ENCODE measurements around the gene DARS2.
"Not testable (repeated sequence)": the region's sequence is repeated elsewhere in the genome, so short reads cannot be mapped to it uniquely, and the experiment has no call there.

Gene DARS2, protein sequence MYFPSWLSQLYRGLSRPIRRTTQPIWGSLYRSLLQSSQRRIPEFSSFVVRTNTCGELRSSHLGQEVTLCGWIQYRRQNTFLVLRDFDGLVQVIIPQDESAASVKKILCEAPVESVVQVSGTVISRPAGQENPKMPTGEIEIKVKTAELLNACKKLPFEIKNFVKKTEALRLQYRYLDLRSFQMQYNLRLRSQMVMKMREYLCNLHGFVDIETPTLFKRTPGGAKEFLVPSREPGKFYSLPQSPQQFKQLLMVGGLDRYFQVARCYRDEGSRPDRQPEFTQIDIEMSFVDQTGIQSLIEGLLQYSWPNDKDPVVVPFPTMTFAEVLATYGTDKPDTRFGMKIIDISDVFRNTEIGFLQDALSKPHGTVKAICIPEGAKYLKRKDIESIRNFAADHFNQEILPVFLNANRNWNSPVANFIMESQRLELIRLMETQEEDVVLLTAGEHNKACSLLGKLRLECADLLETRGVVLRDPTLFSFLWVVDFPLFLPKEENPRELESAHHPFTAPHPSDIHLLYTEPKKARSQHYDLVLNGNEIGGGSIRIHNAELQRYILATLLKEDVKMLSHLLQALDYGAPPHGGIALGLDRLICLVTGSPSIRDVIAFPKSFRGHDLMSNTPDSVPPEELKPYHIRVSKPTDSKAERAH

DNA sequence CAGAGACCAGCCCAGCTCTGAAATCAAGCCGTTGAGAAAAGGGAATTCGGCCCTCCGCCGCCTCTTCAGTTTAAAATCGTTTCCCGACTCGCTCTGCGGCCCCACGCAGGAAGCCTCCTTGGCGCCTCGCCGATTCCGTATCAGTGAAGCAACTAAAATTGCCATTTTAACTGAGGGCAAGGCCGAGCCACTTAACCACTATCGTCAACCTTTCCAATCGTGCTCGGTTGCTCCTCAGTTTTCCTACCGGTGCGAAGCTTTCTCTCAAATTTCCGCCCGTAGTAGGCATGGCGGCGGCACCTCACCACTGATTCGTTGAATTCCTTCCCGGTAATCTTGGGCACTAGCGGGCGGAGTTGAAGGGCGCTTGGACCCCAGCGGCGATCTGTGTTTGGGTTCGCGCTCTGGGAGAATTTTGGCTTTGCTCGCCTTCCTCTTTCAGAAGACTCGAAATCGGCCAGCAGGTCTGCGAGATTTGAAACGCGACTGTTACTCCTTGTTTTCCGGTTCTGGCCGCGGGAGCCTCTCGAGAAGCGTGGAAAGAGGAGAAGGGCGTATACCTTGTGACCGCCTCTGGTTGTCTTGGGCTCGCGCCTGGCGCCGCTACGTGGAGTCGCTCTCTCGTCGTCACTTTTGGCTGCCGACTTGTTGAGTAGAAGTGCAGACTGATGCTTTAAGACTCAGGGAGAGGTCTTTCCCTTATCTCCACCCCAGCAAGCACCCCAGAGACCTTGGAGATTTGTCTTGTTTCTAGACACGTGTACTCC lies at the start of gene DARS2, which contains the start of gene CENPL:
DARS2 (plus strand) TSS at position 359 of the 767 bp plus-strand sequence. CDS start 557 bp downstream, outside the sequence.
CENPL (minus strand) TSS at position 569 of the 767 bp plus-strand sequence. CDS start 13,584 bp downstream, outside the sequence.
- DNase-seq = peak; percentile 98

DNA sequence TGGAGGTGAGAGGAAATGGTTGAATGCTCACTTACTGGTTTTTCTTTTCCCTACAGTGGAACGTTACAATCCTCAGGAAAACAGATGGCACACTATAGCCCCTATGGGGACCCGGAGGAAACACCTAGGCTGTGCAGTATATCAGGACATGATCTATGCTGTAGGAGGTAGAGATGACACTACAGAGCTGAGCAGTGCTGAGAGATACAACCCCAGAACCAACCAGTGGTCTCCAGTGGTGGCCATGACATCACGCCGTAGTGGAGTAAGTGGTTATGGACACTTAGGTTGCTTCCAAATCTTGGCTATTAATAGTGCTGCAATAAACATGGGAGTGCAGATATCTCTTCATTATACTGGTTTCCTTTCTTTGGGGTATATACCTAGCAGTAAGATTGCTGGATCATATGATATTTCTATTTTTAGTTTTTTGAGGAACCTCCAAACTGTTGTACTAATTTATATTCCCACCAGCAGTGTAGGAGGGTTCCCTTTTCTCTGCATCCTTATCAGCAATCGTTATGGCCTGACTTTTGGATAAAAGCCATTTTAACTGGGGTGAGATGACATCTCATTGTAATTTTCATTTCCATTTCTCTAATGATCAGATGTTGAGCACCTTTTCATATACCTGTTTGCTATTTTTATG lies 48.8 kb upstream of the DARS2 start:
- DNase-seq = no peak

DNA sequence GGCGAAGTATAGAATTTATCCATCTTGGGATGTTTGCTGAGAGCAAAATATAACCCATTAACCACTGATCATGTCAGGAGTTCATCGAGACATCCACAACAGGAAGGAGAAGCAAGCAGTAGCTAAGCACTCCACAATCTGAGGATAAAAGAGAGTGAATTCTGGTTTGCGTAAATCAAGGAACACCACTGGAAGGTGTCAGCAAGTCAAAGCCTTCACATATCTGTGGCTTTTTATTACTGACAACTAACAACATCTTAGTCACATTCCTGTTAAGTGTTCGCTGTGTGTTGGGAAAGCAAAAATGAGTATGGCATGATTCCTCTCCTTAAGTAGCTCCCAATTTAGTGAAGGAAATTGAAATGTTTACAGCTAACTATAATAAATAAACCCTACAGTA lies 44.5 kb upstream of the DARS2 start:
- no peak for DNase-seq

DNA sequence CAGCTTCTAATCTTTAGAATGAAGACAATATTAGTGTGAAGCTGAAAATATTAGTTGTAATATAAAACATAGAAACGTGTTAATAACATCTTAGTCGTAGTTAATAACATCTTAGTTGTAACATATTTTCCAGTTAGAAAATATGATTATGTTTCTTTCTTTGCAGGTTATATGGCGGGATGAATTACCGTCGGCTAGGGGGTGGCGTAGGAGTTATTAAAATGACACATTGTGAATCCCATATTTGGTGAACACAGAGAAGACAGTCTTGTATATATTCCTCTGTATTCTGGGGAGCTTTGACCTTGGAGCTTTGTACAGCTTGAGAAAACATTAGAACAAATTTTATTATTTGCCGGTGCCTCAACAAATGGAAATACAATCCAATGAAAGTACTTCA lies 39.5 kb upstream of the DARS2 start:
- no peak for DNase-seq

GRCh38 chr1:173789841-173790240 lies 34.6 kb upstream of the DARS2 start:
- no peak for DNase-seq

GRCh38 chr1:173798078-173798477 lies 26.4 kb upstream of the DARS2 start:
- no peak for DNase-seq

DNA sequence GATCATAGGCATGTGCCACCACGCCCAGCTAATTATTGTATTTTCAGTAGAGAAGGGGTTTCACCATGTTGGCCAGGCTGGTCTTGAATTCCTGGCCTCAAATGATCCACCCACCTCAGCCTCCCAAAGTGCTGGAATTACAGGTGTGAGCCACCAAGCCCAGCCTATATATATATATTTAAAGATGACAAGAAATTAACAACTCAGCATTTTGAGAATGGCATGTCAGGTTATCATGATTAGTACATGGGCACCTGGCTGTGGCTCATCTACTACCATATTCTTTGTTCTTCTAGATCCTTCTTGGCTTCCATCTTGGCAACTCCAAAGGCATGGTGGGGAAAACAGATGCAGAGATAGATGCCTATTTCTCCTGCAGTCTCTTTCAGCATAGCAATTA lies 24.5 kb upstream of the DARS2 start:
- DNase-seq = not testable (repeated sequence)

GRCh38 chr1:173802961-173803360 lies 21.5 kb upstream of the DARS2 start:
- no peak for DNase-seq

DNA sequence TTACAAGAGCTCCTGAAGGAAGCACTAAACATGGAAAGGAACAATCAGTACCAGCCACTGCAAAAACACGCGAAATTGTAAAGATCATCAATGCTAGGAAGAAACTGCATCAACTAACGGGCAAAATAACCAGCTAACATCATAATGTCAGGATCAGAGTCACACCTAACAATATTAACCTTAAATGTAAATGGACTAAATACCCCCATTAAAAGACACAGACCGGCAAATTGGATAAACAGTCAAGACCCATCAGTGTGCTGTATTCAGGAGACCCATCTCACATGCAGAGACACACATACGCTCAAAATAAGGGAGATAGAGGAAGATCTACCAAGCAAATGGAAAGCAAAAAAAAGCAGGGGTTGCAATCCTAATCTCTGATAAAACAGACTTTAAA lies 10.8 kb upstream of the DARS2 start:
- DNase-seq = not testable (repeated sequence)

DNA sequence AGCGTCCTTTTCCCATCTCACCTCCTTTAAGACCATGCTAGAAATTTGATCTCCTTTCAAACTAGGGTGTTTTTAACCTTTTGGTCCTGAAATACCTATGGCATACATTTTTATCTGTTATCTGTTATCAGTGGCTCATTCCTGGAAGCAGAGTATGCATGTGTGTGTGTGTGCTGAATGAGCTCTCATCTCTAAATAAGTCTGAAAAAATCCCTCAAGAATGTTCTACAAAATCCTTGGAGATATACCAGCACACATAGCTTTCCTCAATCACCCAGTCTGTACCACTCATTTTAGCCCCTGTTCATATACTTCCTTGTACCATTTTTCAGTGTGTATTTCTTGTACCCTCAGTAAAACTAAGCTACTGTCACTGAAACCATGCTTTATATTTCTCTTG lies 6.0 kb upstream of the DARS2 start:
- DNase-seq = no peak

DNA sequence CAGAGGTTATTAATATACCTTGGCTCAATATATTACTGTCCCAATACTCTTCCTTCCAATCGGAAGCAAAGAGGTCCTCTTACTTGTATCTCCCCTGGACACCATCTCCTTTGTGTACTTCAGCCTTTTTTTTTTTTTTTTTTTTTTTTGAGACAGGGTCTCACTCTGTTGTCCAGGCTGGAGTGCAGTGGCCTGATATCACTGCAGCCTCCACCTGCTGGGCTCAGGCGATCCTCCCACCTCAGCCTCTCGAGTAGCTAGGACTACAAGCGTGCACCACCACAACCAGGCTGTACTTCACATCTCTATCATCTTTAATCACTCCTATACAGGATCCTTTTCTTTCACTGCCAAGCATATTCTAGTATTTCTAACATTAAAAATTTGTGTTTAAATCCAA lies 2.8 kb upstream of the DARS2 start:
- no peak for DNase-seq

DNA sequence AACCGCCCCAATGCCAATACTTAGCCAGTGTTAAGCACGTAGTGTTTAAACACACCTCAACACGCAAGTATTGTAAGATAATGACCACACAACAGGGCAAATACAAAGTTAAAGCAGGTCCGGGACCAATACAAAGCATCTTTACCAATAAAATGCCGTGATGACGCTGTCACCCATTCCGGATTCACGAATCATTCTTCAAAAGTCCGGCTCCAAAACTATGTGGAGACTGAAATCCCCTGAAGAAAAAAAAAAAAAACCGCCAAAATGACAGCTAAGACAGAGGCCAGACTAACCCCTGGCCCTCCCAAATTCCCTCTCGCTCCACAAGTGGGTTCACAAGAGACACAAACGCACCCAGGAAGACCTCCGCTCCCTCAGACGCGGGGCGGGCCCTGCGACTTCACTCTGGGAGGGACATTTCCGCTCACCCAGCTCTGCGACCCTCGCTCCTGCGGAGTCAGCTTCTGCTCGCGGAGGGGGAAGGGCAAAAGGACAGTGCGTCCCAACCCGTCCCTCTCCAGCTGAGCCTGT lies 625 bp upstream of the DARS2 start:
- DNase-seq = no peak

DNA sequence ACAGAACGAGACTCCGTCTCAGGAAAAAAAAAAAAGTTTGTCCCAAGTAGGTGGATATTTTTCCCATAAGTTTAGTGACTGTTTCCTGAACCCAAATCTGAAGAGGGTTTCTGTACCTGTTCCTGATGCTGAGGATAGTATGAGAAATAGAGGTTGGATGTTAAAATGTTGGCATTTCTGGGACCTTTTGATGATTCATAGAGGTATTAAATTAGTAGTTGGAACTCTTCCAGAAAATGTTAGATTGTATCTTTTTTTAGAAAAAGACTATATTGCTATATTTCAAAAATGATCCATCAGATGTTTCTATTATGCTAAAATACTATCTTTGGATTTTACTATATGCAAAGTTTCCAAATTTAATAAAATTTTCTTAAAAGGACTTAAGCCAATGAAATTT lies 3.1 kb downstream of the DARS2 start:
- DNase-seq = no peak

DNA sequence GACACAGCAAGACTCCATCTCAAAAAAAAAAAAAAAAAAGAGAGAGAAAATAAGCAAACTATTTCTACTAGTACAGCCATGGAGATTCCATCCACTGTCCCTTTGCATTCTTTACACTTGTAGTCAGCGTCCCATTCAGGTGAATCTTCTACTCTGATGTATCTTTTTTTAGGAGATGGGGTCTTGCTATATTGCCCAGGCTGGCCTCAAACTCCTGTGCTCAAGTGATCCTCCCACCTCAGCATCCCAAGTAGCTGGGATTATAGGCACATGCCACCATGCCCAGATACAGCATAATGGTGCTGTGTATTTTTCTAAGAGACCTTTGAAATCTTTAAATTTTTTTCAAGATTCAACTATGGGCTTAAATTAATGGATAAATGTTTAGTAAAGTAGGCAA lies 8.3 kb downstream of the DARS2 start:
- no peak for DNase-seq

DNA sequence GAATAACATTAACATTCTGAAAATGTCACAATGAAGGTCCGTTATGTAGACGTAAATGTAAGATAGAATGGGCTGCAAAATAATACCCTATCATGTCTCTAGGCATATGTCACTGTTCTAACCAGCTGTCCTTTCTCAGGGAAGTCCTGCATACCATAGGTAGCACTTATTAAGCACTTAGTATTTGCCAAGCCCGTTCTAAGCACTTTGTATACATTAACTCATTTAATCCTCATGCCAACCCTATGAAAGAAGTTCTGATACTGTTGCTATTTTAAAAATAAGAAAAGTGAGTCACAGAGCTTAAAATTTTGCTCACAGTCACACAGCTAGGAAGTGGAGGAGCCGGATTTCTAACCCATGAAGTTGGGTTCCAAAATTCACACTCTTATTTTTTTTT lies 27.6 kb downstream of the DARS2 start:
- no peak for DNase-seq

- no peak for DNase-seq
Observed at GRCh38 chr1:173853074-173853473, 28.6 kb downstream of the DARS2 start.

- no peak for DNase-seq
Observed at GRCh38 chr1:173856014-173856413, 31.5 kb downstream of the DARS2 start.

GRCh38 chr1:173856903-173857302 lies 32.4 kb downstream of the DARS2 start:
- DNase-seq = no peak

DNA sequence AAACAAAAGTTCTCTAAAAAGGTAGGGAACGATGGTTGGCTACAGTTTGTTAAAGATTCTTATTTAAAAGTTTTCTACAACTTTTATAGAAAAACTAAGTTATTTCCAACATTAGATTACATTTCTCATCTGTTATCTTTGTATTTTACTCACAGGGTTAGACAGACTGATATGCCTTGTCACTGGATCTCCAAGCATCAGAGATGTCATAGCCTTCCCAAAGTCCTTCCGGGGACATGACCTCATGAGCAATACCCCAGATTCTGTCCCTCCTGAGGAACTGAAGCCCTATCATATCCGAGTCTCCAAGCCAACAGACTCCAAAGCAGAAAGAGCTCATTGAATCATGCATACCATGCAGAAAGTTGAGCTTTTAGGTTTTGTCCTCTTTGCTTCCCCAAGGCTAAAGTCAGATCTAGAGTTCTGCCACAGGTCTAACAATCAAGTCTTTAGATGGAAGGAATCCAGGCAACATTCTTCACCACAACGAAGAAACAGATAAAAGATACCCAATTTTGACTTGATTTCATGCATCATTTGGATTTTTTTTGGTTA lies 33.0 kb downstream of the DARS2 start:
- DNase-seq = no peak

DNA sequence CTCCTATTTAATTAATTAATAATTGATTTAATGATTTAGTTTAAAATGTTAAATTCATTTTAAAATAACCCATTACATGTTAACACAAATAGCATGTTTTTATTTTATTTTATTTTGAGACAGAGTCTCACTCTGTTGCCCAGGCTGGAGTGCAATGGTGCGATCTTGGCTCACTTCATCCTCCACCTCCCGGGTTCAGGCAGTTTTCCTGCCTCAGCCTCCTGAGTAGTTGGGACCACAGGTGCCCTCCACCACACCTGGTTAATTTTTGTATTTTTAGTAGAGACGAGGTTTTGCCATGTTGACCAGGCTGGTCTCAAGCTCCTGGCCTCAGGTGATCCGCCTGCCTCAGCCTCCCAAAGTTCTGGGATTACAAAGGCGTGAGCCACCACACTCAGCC lies 35.1 kb downstream of the DARS2 start:
- not testable (repeated sequence) for DNase-seq

- DNase-seq = no peak
Observed at GRCh38 chr1:173860065-173860464, 35.6 kb downstream of the DARS2 start.

DNA sequence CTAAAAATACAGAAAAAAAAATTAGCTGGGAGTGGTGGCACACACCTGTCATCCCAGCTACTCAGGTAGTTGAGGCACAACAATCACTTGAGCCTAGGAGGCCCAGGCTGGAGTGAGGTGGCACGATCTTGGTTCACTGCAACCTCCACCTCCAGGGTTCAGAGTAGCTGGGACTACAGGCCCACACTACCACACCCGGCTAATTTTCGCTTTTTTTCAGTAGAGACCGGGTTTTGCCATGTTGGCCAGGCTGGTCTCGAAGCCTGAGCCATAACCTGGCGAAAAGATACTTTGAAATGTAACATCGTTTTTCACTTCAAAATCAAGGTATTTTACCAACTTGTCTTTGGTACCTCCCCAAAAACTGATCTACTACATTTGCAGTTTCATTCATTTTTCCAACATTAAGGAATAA lies 37.3 kb downstream of the DARS2 start:
- DNase-seq = no peak
